Adipose tissue (tissue), 3 donors: ENCODE measurements around the gene SDC1. TPM values are rescaled to one million over a fixed set of nuclear protein-coding genes. Genes with fewer than 3 reads are reported as not detected.
"Not testable (repeated sequence)": the region's sequence is repeated elsewhere in the genome, so short reads cannot be mapped to it uniquely, and the experiment has no call there.

Source experiments
- H3K27ac ChIP-seq: one replicate; pipeline ENCODE4 v1.5.1; 2013; ENCODE audit warnings: low read depth, low read length
- WGBS, 3 donors: extraction: QIAGEN DNeasy Blood & Tissue Kit; methylation state at CpG; one replicate each; pipeline ENCODE4 v1.1.7; 2013; 5-methylcytosine and 5-hydroxymethylcytosine counted together
- polyA plus RNA-seq, 3 donors: library from polyadenylated mRNA; stranded (reverse); fragments of 200-250 nt; gene quantifications; one replicate each; pipeline ENCODE4 v1.2.3, GENCODE V29; 2013
- donor health status: healthy with polysubstance abuse.
- donor health status: Bipolar disorder and iron deficiency.
- donor health status: healthy.

SDC1 gene, protein sequence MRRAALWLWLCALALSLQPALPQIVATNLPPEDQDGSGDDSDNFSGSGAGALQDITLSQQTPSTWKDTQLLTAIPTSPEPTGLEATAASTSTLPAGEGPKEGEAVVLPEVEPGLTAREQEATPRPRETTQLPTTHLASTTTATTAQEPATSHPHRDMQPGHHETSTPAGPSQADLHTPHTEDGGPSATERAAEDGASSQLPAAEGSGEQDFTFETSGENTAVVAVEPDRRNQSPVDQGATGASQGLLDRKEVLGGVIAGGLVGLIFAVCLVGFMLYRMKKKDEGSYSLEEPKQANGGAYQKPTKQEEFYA
- 1 to 10 TPM; 1.5 to 6.0 (median 2.8) TPM for polyA plus RNA-seq

DNA sequence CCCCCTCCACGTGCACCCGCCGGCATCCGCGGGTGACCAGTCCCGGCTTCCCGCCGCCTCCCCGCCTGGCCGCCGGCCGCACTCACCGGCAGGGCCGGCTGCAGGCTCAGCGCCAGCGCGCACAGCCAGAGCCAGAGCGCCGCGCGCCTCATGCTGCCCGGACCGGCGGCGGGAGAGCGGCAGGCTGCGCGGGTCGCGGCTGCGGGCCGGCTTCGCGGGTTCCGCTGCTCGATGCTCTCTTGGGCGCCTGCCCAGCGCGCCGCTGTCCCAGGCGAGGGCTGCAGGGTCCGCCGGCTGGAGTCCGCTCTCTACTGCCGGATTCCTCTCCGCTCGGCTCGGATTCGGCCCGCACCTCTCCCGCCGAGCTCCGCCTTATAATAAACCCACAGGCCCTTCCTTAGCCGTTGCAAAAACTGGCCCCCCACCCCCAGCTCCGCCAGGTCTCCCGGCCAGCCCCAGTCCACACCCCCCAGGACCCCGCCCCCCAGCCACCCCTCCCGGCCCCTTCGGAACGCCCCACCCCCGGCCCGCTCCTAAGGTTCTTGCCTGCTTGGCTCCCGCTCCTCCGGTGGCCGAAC lies at the start of gene SDC1:
Gene SDC1 (minus strand): TSS at position 415 of the 578 bp plus-strand sequence. CDS start 263 bp downstream, at position 152.
- H3K27ac ChIP-seq: no peak within 1 kb of the TSS

DNA sequence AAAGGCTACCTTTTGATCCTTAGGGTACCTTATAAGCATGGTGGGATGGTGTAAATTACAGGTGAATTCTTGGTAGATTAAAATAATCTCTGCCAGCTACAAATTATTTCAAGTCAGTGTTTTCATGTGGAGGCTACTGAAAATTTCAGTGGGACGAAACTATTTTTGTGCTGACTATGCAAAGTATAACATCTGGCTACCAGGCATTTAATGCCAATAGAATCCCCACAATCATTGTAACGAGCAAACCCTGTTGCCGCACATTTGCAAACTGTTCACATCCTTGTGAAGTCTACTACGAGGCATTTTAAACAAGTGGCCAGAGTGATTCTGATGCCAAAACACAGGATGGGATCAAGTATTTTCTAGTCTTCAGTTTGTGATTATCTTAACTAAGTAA lies 48.1 kb upstream of the SDC1 start:
- H3K27ac ChIP-seq: no peak overlapping the region
- 88 to 99% (median 95%) methylated on average over 4 of the region's 4 CpGs for WGBS, 3 donors

More for the DNA sequence above, at the start of gene SDC1:
- WGBS, 3 donors: 0 to 1% (median 1%) methylated on average over 22 to 65 of the region's 65 CpGs

DNA sequence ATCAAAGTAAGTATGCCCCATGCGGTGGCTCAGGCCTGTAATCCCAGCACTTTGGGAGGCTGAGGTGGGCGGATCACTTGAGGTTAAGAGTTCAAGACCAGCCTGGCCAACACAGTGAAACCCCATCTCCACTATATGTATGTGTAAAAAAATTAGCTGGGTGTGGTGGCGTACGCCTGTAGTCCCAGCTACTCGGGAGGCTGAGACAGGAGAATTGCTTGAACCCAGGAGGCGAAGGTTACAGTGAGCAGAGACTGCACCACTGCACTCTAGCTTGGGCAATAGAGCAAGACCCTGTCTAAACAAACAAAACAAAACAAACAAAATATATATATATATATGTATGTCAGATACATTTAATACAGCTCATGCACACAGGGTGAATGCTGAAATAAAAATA lies 43.4 kb upstream of the SDC1 start:
- not testable (repeated sequence) for H3K27ac ChIP-seq
- 87 to 97% (median 89%) methylated on average over 6 of the region's 6 CpGs for WGBS, 3 donors

DNA sequence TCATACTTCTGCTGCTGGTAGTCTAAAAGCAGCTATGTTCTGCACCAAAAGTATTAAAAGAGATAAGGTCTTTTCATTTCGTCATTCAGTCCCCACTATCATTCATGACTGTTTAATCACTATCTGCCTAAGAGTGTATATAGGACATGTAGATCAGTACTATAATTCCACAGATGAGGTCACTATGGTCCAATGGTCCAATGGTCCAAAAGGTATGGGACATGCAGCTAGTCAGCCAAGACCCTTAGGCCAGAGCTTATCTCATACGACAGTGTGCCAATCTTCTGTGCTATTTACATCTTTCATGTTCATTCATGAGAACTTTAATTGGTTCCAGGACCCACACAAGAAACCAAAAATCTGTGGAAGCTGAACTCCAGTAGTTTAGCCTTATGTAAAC lies 42.6 kb upstream of the SDC1 start:
- 83 to 97% (median 91%) methylated on average over 2 of the region's 2 CpGs for WGBS, 3 donors
- H3K27ac ChIP-seq: no peak overlapping the region

DNA sequence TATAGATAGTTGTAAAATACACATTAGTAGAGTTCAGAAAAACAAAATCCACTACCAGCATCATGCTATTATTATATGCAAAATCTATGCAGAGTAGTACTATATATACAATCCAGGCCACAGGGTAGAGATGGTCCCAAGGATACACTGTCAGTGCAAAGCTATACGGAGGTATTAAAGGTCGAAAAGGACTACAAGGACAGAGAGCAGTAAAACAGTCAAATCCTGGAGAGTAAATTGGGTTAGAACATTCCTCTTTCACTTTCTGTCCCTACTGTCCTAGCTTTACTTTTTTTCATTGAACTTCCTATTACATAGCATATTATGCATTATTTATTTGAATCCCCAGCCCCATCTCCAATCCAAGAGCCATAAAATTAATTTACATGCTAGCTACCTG lies 39.7 kb upstream of the SDC1 start:
- H3K27ac ChIP-seq: no peak overlapping the region
- WGBS, 3 donors: 77 to 90% (median 86%) methylated on average over 2 of the region's 2 CpGs

DNA sequence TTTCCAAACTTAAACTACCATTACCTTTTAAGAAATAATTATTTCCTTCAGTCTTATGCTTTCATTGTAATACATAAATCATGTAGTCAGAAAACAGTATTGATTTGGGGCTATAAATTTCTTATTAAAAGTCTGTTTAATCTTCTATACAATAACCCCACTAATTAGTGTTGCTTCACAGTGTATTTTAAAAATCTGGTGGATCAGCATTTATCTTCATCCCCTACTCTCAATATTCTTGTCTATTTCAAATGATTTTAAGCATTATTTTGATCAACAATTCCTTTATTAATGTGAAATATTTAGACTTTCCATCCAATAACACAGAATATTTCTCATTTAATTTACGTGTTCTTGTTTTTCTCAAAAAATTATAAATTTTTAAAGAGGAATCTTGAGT lies 32.5 kb upstream of the SDC1 start:
- WGBS, 3 donors: 94 to 97% (median 96%) methylated on average over 1 of the region's 1 CpG
- H3K27ac ChIP-seq: no peak overlapping the region

DNA sequence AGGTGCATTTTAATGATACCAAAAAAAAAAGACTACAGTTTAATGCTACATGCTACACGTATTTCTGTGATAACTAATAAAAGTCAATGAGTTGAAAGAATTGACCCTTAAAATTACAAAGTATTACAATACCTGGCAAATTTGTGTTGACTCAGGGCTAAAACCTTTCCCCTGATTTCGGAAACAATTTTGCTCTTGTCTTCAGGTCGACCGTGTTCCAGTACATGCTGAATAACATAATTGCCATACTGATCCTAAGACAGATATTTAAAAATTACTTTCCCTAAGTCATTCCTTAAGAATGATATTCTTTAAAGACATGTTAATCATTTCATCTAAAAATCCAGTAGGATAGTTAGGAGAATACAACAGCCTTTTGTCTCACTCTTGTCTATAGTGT lies 29.8 kb upstream of the SDC1 start:
- 94 to 96% (median 95%) methylated on average over 4 of the region's 4 CpGs for WGBS, 3 donors
- no peak overlapping the region for H3K27ac ChIP-seq

DNA sequence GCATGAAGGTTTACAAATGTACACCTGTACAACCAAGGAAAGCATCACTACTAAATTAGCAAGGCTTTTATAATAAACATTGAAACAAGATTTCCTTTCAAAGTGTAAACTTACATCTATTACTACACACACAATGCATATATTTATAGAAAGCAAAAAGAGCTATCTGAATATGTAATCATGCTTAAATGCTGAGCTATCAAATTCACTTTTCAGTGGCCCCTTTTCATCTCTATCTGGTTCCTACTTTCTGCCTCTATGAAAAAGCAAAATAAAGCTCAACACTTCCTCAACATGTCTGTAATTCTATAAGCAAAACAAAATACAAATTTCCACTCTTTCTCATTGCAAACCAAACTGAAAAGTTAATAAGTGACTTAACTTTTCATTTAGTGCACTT lies 25.5 kb upstream of the SDC1 start:
- no peak overlapping the region for H3K27ac ChIP-seq

DNA sequence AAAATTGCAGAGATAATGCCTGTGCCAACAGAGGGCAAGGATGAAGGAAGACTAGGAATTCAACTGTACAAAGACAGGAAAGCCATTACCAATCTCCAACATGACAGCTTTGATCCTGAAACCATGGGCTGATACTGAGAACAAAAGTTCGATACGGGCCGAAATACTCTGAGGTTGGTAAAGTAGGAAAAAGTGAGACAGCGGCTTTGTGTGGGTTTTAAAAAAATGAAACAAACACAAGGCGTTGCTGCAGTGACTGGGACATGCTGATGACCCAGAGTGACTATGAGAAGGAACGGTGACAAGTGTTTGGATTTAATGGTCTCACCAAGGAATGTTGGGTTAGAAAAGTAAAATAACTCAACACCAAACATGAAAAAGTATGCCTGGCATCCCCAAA lies 24.2 kb upstream of the SDC1 start:
- H3K27ac ChIP-seq: no peak overlapping the region
- 85 to 96% (median 89%) methylated on average over 6 of the region's 6 CpGs for WGBS, 3 donors

DNA sequence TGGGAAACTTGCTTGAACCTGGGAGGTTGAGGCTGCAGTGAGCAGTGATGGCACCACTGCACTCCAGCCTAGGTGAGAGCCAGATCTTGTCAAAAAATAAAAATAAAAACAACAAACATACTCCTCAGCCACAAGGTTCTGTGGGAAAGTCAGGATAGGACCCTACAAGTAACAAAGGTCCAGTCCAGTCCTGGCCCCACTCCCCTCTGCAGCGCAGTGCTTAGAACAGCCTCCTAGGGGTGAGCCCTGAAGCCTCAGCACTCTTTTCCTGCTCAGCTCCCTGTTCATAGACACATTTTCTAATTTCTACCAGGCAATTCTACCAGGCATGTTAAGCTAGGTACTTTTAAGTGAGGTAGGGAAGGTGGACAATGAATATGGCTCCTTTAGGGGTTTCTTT lies 22.2 kb upstream of the SDC1 start:
- WGBS, 3 donors: 100% methylated on average over 1 of the region's 1 CpG
- no peak overlapping the region for H3K27ac ChIP-seq

DNA sequence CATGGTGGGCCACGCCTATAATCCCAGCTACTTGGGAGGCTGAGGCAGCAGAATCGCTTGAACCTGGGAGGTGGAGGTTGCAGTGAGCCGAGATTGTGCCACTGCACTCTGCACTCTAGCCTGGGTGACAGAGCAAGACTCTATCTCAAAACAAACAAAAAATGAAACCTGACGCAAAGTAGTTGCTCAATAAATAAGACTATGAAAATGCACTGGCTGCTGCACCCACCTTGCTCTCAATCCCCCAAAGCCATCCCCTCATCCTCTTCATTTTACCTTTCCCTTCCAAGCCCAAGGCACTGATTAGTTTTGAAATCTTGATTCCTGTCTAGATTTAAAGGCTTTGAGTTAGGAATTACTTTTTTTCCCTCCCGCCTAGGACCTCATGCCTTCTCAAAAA lies 18.7 kb upstream of the SDC1 start:
- H3K27ac ChIP-seq: not testable (repeated sequence)
- 82 to 95% (median 90%) methylated on average over 5 of the region's 5 CpGs for WGBS, 3 donors

DNA sequence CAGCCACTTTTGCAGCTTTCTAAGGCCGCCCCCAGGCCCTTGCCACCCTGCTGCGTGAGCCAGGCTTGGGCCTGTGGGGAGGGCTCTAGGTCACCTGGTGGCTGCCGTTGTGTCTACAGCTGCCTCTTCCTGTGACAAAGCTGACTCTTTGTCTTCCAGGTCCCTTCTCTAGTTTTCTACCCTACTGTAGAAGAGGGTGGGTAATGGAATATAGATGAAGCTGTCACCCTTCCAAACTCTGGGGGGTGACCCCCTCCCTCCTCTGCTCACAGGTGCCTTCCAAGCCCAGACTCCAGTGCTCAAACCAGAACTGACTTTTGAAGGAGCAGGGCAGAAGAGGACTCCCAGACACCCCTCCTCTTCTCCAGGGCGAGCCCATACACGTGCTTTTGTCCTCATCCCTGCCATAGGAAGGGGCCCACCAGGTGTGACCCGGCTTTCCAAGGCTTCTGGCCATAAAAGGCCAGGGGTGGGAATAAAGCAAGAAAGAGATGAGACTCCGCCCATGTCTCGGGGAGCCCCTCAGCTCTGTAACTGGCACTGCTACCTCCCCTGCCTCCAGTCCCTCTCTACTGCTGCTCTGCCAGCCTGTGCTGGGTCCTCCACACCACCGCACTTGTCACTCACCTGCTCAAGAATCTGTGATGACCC lies 17.9 kb upstream of the SDC1 start:
- H3K27ac ChIP-seq: no peak overlapping the region
- WGBS, 3 donors: 61 to 72% (median 70%) methylated on average over 9 of the region's 9 CpGs

DNA sequence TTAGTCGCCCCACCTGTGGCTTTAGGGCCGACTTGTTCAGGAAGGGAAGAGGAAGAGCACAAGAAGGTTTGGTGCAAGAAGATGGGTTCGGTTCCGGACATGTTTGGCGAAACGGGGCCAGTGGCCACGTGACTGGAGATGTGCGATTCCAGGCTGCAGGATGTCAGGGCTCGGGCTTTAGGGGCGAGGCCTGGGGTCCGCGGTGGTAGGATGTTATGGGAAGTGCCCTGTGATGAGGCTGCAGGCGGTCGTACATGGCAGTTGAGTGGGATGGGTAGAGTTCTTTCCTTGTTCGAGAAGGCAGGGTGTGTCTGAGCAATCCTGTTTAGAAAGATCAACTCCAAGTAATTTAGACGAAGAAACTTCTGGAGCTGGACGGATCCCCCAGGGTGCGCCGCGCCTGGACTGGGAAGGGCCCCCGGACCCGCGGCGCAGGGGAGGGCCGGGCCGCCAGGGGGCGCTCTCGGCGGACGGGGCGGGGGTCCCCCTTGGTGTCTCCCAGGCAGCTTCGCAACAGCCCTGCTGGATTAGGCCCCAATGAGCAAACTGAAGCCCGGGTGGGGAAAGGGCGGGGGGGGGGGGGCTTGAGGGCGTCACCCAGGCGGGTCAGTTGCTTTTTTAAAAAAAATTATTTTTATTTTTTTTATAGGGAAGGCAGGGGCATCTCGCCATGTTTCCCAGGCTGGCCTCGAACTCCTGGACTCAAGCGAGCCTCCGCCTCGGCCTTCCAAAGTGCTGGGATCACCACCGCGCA lies 17.2 kb upstream of the SDC1 start:
- 37 to 45% (median 40%) methylated on average over 41 to 43 of the region's 43 CpGs for WGBS, 3 donors
- no peak overlapping the region for H3K27ac ChIP-seq

DNA sequence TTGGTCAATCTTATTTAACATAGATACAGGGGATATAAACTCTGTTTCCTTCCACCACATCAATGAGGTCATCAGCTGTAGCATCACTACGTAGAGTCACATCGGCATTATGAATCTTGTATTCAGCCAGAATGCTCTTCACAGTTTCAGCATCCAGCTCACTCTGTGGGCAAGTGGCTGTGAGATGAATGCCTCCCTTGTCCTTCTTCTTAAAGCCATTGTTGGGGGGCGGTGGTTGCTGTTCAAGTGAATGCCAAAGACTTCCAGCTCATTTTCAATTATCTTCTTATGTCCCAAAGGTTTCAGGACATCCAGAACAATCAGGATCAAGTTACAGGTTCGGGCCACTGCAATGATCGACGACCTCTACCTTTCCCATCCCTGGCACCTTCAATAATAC lies 15.4 kb upstream of the SDC1 start:
- not testable (repeated sequence) for H3K27ac ChIP-seq
- WGBS, 3 donors: 91 to 96% (median 94%) methylated on average over 6 of the region's 6 CpGs

DNA sequence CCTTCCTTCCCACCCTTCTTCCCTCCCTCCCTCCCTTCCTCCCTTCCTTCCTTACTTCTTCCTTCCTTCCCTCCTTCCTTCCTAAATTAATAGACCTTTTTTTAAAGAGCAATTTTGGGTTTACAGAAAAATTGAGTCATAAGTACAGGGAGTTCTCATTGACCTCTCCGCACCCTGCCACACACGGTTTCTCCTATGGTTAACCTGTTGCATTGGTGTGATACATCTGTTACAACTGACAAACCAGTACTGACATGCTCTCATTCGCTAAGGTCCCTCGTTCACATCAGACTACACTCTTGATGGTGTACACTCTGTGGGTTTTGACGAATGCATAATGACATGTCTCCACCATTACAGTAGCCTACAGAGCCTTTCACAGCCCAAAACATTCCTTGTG lies 11.6 kb upstream of the SDC1 start:
- WGBS, 3 donors: 72 to 77% (median 77%) methylated on average over 5 of the region's 5 CpGs
- H3K27ac ChIP-seq: no peak overlapping the region

DNA sequence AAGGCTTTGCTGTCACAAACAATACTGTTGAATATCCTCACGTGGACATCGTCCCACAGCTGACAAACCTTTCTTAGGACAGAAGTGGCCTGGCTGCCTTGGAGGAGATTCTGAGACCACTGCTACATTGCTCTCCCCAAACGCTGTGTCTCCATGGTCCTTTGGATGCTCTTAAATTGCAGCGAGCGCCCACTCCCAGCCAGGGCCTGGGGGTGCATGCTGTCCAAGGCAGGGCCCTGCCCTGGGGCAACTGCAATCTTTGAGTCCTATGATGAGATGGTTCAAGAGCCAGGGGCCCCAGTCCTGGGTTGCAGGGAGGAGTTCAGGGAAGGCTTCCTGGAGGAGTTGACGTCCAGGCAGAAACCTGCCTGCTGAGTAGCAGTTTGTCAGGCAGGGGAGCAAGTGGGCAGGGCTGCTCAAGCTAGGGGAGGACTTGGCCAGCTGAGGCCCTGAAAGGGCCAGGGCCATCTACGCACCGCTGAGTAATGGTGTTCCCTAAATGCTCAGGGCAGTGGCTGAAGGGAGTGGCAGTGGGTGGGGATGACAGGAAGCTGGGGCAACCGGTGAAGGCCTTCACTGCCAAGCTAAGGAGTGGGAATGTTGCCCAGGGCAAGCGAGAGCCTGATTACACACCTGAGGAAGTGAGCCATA lies 10.8 kb upstream of the SDC1 start:
- H3K27ac ChIP-seq: no peak overlapping the region
- 81 to 83% (median 81%) methylated on average over 10 of the region's 10 CpGs for WGBS, 3 donors

DNA sequence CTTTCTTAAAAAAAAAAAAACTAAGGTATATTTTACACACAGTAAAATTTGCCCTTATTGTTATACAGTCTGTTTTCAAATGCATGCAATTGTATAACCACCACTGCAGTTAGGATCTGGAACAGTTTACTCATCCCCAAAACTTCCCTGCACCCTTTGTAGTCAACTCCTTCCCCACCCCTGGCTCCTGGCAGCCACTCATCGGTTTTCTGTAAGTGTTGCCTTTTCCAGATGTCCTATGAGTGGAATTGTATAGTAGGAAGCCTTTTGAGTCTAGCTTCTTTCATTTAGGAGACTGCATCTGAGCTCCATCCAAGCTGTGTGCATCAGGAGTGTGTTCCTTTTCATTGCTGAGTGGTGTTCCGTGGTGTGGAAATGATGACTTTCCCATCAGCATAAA lies 9.7 kb upstream of the SDC1 start:
- H3K27ac ChIP-seq: not testable (repeated sequence)
- WGBS, 3 donors: 72 to 84% (median 78%) methylated on average over 2 of the region's 2 CpGs

DNA sequence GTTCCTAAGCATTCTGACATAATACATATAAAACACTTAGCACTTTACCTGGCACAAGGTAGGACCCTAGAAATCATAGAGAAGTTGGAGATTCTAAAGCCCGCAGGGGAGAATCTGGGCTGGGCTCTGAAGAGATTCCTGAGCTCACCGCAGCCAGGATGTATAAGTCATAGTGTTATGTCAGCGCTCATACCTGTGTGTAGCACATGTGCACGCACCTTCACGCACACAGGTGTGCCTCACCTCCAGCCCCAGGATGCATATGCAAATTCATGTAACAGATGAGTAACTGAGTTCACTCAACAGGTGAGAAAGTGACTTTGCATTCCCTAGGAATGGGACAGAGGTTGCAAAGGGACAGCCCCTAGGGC lies 7.9 kb upstream of the SDC1 start:
- H3K27ac ChIP-seq: no peak overlapping the region
- 92 to 96% (median 93%) methylated on average over 5 of the region's 5 CpGs for WGBS, 3 donors

DNA sequence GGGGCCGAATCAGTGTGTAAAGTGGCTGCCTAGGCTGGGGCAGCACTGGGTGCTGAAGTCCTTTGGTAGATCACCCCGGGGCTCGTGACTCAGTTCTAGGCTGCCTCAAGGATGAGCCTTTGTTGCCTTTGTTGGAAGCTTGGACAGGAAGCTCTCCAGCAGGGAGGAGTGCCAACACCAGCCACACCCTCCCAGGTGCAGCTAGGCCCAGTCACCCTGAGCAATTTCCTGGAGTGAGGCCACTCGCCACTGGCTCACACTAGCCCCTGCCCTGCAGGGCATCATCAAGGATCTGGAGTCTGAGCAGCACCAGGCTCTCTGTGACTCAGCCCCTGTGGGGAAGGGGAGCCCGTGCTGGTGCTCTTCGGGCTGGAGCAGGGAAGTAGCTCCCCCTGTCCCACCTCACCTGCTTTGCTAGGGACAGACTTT lies 6.7 kb upstream of the SDC1 start:
- WGBS, 3 donors: 68 to 76% (median 69%) methylated on average over 6 of the region's 6 CpGs
- no peak overlapping the region for H3K27ac ChIP-seq
